Panc1 (cell line): Measurements from ENCODE around the gene SLC38A1. TPM values are rescaled to one million over a fixed set of nuclear protein-coding genes. Genes with fewer than 3 reads are reported as not detected.

Source experiments
- ATAC-seq: fragments of 200-7000 bp; cut with Tn5 transposase; 2 replicates; pipeline ENCODE4 v1.9.1; 2020; ENCODE audit warnings: mild to moderate bottlenecking, moderate library complexity
- BruUV-seq: library from RNA; stranded (reverse); fragments of 400-500 nt; replicated peaks from 2 replicates; lab custom pipeline; 2021; lab: Mats Ljungman, UMichigan
- CTCF ChIA-PET: fragments of 300-600 bp; sonication (Branson Sonifier 250); formaldehyde crosslinking; loops from one replicate; lab custom pipeline; 2022; ENCODE audit warnings: antibody characterized with exemption; lab: Charles Lee
- POLR2A ChIA-PET: fragments of 300-600 bp; sonication (Branson Sonifier 250); formaldehyde crosslinking; loops from one replicate; lab custom pipeline; 2022; ENCODE audit warnings: antibody characterized with exemption; lab: Charles Lee
- DNase-seq: peaks from one replicate; pipeline ENCODE4 v3.0.0-alpha.2; 2010; ENCODE audit warnings: low read depth, low spot score
- H3K27ac ChIP-seq: 2 replicates; pipeline ENCODE4 v1.5.1; 2011; ENCODE audit warnings: mild to moderate bottlenecking, low read length, inconsistent platforms
- H3K27me3 ChIP-seq: fragments of 200-500 bp; sonication (Bioruptor generic); 2 replicates; pipeline ENCODE4 v1.6.0; 2014; ENCODE audit warnings: low read length, inconsistent platforms; ENCODE audit not compliant: control insufficient read depth, insufficient read depth
- H3K36me3 ChIP-seq: fragments of 200-500 bp; sonication (Bioruptor generic); 2 replicates; pipeline ENCODE4 v1.5.1; 2014; ENCODE audit warnings: inconsistent platforms, mild to moderate bottlenecking, low read length, moderate library complexity; ENCODE audit not compliant: control insufficient read depth, insufficient read depth
- H3K4me1 ChIP-seq: 2 replicates; pipeline ENCODE4 v1.5.1; 2011; ENCODE audit warnings: inconsistent platforms, mild to moderate bottlenecking, low read length, moderate library complexity; ENCODE audit not compliant: control insufficient read depth, insufficient read depth
- H3K4me3 ChIP-seq, 2 experiments: 2 replicates each; pipeline ENCODE4 v1.5.1; 2011 to 2012; ENCODE audit warnings: low read depth in 2 of 2, low read length in 2 of 2, mild to moderate bottlenecking in 2 of 2, inconsistent platforms in 1 of 2, moderate library complexity in 1 of 2
- H3K9me3 ChIP-seq: fragments of 200-500 bp; sonication (Bioruptor generic); 2 replicates; pipeline ENCODE4 v1.5.1; 2014; ENCODE audit warnings: low read depth, mild to moderate bottlenecking, inconsistent platforms, low read length, moderate library complexity; ENCODE audit not compliant: control insufficient read depth, insufficient read depth
- POLR2AphosphoS5 ChIP-seq: IDR thresholded peaks from 2 replicates; pipeline ENCODE4 v1.6.1; 2012; ENCODE audit warnings: mild to moderate bottlenecking, low read depth, low read length, moderate library complexity
- SIN3A ChIP-seq: IDR thresholded peaks from 2 replicates; pipeline ENCODE4 v1.6.1; 2012; ENCODE audit warnings: low read depth, mild to moderate bottlenecking, low read length, moderate library complexity, borderline replicate concordance; ENCODE audit not compliant: insufficient read depth
- TCF7L2 ChIP-seq: IDR thresholded peaks from 2 replicates; pipeline ENCODE4 v1.6.1; 2011; ENCODE audit warnings: mild to moderate bottlenecking, low read depth, low read length, inconsistent platforms
- in situ Hi-C: cut with HindIII; loops from 2 replicates; pipeline ENCODE4 v1.10.0; 2016; ENCODE audit warnings: low sequenced_read_pairs, low pct_unique_long_range_greater_than_20kb
- intact Hi-C: fragments of 100-400 bp; cut with micrococcal nuclease; formaldehyde crosslinking; loops from one replicate; pipeline ENCODE4 v1.10.0; 2022; ENCODE audit not compliant: unreplicated experiment
- total RNA-seq: library from RNA; stranded (reverse); gene quantifications from one replicate; pipeline ENCODE4 v1.2.1, GENCODE V29; 2021; ENCODE audit not compliant: unreplicated experiment
- TF ChIP-seq, protein P1 (sequence below): fragments of 450-650 bp; IDR thresholded peaks from 2 replicates; pipeline ENCODE4 v1.5.1; 2017; ENCODE audit warnings: mild to moderate bottlenecking
- TF ChIP-seq, protein P2 (sequence below), 2 experiments: IDR thresholded peaks; 2 replicates each; pipeline ENCODE4 v1.6.1; 2011 to 2012; ENCODE audit warnings: low read depth in 2 of 2, control low read depth in 1 of 2, low read length in 1 of 2, mild to moderate bottlenecking in 1 of 2, moderate library complexity in 1 of 2; ENCODE audit not compliant: insufficient read depth in 1 of 2

Gene SLC38A1
- total RNA-seq, 1 experiment from 2014 or later = 127 TPM

DNA sequence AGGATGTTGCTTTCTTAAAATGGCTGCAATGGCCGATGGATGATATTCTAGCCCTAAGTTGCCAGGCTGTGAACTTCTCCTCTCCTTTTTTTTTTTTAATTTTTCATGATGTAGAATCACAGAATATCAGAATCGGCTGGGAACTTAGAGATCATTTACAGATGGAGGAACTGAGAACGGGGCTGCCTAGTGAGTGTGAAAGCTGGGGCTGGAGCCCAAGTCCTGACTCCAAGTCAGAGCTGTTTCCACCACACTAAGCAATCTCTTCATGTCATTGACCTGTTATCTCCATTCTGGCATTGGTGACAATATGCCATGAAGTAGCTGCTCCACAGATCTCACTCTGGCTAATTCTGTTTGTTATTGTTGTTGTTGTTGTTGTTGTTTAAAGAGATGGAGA is 121.7 kb downstream of the SLC38A1 start:
- intact Hi-C loops (no loop called here), in situ Hi-C loops (no loop called here)
- TF ChIP-seq TCF7L2 = no peak
- no peak for TF ChIP-seq POLR2AphosphoS5
- TF ChIP-seq, protein P1, sequence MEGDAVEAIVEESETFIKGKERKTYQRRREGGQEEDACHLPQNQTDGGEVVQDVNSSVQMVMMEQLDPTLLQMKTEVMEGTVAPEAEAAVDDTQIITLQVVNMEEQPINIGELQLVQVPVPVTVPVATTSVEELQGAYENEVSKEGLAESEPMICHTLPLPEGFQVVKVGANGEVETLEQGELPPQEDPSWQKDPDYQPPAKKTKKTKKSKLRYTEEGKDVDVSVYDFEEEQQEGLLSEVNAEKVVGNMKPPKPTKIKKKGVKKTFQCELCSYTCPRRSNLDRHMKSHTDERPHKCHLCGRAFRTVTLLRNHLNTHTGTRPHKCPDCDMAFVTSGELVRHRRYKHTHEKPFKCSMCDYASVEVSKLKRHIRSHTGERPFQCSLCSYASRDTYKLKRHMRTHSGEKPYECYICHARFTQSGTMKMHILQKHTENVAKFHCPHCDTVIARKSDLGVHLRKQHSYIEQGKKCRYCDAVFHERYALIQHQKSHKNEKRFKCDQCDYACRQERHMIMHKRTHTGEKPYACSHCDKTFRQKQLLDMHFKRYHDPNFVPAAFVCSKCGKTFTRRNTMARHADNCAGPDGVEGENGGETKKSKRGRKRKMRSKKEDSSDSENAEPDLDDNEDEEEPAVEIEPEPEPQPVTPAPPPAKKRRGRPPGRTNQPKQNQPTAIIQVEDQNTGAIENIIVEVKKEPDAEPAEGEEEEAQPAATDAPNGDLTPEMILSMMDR = no peak
- TF ChIP-seq, protein P2, sequence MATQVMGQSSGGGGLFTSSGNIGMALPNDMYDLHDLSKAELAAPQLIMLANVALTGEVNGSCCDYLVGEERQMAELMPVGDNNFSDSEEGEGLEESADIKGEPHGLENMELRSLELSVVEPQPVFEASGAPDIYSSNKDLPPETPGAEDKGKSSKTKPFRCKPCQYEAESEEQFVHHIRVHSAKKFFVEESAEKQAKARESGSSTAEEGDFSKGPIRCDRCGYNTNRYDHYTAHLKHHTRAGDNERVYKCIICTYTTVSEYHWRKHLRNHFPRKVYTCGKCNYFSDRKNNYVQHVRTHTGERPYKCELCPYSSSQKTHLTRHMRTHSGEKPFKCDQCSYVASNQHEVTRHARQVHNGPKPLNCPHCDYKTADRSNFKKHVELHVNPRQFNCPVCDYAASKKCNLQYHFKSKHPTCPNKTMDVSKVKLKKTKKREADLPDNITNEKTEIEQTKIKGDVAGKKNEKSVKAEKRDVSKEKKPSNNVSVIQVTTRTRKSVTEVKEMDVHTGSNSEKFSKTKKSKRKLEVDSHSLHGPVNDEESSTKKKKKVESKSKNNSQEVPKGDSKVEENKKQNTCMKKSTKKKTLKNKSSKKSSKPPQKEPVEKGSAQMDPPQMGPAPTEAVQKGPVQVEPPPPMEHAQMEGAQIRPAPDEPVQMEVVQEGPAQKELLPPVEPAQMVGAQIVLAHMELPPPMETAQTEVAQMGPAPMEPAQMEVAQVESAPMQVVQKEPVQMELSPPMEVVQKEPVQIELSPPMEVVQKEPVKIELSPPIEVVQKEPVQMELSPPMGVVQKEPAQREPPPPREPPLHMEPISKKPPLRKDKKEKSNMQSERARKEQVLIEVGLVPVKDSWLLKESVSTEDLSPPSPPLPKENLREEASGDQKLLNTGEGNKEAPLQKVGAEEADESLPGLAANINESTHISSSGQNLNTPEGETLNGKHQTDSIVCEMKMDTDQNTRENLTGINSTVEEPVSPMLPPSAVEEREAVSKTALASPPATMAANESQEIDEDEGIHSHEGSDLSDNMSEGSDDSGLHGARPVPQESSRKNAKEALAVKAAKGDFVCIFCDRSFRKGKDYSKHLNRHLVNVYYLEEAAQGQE (IDR thresholded peaks at IDR 0.05; ENCODE audit: insufficient read depth in 1 of 2, low read depth in 2 of 2, low read length in 1 of 2) = no peak
- TF ChIP-seq SIN3A = no peak
- ChIA-PET POLR2A (no interaction called here), CTCF (no interaction called here)
- no peaks in the 10 kb centered on the region for H3K36me3 ChIP-seq
- no peak overlapping the region for H3K27ac ChIP-seq
- H3K9me3 ChIP-seq = no peaks in the 10 kb centered on the region
- DNase-seq = no peak
- no peak for ATAC-seq
- H3K4me3 ChIP-seq = no peak overlapping the region
- no peaks in the 10 kb centered on the region for H3K4me1 ChIP-seq
- H3K27me3 ChIP-seq = no peaks in the 10 kb centered on the region
- BruUV-seq = no TSS peak

DNA sequence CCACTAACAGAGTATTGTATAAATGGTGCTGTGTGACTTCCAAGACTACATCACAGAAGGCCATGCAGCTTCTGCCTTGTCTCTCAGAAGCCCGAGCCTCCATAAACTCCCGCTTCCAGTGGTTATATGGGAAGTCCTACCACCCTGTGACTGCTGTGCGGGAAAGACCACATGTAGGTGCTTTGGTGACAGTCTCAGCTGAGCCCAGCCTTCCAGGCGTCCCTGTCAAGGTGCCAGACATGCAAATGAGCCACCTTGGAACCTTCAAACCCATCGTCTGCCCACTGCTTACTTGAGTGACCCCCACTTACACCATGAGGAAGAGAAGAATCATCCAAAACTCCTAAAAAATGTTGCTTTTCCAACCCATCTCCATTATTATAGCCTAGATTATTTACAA is 123.0 kb downstream of the SLC38A1 start:
- Histone ChIP-seq H3K27ac (no peak overlapping the region), H3K36me3 (no peaks in the 10 kb centered on the region), H3K27me3 (peaks cover 4% of the 10 kb centered on the region; the same call in 1 of the 2 replicates), H3K4me1 (no peaks in the 10 kb centered on the region), H3K9me3 (no peaks in the 10 kb centered on the region), H3K4me3 (no peak overlapping the region)
- POLR2A ChIA-PET = no interaction called here
- no peak for ATAC-seq
- TF ChIP-seq TCF7L2 = no peak
- TF ChIP-seq, protein P1 = no peak
- TF ChIP-seq, protein P2 (IDR thresholded peaks at IDR 0.05; ENCODE audit: insufficient read depth in 1 of 2, low read depth in 2 of 2, low read length in 1 of 2) = no peak
- no peak for TF ChIP-seq POLR2AphosphoS5
- TF ChIP-seq SIN3A = no peak
- intact Hi-C loops = no loop called here
- BruUV-seq = no TSS peak
- CTCF ChIA-PET = no interaction called here
- in situ Hi-C loops = no loop called here
- no peak for DNase-seq
